HS-27A (cell line): ENCODE measurements around the gene EEF1E1.
"Not testable (repeated sequence)": the region's sequence is repeated elsewhere in the genome, so short reads cannot be mapped to it uniquely, and the experiment has no call there.

Experiments used
- DNase-seq: peaks from one replicate; pipeline ENCODE4 v3.0.0-alpha.2; 2012; ENCODE audit warnings: low read depth, missing footprints

The EEF1E1 gene

DNA sequence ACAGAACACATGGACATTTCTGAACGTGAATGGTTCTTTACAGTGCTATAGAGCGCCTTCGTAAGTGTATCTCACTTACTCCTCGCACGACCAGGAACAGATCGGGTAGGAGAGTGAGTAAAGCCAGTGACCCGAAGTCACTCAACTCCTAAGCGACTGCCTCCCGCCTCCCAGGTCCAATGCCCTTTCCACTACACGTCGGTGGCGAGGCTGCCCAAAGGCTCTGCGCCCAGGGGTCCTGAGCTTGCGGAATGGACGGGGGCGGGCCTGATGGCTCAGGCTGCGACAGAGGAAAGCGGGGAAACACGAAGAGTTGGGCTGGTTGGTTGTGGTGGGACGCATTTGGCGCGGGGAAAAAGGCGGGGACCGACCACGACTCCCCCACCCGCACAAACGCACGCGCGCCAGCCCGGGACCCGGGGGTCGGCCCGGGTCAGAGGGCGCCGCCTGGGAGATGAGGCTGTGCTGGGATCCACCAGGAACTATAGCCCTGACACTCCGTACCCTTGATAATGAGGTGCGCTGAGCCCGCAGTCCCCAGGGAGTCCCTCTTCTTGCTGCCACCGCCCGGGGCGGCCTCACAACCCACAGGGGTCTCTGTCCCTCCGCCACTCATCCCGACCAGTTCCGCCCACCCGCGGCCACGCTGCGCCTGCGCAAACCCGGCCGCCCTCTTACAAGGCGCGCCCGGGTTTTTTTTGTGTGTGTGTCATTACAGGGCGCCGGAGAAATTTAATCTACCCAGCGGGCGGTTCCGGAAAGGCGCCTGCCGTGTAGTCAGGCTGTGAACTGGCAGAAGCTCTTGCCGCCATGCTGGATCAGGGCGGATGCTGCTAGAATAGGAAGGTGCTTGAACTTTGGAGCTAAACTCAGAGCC is 38.3 kb downstream of the EEF1E1 start, which contains the start of gene BLOC1S5:
Gene BLOC1S5 (minus strand): TSS at position 629 of the 877 bp plus-strand sequence. CDS start 13 bp downstream, at position 616.
- DNase-seq, result peak; percentile 68

DNA sequence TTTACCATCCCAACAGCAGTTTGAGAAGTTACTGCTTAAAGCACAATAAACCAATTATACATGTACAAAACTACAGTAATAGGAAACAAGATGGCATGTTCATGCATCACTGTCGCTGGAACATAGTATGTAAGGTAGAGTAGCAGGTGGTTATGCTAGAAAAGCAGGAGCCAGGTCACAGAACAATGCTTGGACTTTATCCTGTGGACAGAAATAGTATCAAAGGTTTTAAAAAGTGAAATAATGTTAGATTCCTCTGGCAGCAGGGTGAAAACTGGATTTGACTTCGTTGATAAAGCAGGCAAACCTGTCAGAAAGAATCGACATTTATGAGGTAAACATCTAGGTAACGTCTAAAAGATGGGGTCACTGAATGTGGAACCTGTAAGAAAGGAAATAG is 40.6 kb downstream of the EEF1E1 start:
- no peak for DNase-seq

DNA sequence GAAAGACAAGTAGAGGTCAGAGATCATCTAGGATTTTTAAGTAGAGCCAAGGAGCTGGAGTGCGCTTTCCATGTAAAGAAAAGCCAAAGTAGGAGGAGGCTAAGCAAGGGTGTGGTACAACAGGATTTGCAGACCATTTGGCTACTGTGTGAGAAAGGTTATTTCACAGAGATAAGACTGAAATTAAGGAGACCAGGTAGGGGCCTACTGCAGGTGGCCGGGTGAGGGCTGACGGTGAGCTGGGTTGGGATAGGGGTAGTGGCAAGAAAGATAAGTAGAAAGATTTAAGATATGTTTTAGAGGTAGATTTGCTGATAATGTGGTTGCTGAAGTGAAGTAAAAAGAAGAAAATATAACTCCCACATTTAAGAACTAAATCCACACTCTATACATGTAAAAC is 42.0 kb downstream of the EEF1E1 start:
- no peak for DNase-seq

DNA sequence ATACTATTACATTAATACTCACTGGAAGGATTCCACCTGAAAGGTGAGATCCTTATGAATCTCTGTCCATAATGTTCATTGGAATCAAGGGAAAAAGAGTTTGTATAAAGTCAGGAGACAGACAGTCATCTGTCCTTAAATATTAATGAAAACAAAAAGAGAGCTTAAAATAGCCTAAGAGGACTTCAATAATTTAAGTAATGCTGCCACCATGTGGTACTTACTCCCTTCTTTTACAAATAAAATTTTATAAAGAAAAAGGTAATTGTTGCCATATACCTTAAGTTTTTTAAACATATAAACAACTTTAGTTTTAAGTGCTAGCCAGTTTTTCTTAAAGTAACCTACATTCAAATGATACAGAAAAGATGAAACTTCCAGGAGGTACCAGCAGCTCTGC is 43.2 kb downstream of the EEF1E1 start:
- no peak for DNase-seq

DNA sequence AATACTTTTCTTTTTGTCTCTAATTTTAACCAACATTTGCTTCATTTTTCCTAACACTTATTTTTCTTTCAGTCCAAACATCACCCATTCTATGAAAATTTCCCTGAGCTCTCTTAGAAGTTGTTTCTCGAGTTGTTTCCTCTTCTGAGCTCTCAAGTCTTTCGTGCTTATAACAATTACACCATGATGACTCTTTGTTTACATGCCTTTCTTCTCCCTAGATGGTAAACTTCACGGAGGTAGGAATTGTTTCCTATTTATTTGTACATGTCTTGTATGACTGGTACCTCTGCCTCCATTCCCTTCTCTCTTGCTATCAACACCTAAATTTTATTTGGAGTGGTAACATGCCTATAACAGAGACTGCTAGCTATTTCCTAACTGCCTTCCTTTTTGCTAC is 44.6 kb downstream of the EEF1E1 start:
- no peak for DNase-seq

DNA sequence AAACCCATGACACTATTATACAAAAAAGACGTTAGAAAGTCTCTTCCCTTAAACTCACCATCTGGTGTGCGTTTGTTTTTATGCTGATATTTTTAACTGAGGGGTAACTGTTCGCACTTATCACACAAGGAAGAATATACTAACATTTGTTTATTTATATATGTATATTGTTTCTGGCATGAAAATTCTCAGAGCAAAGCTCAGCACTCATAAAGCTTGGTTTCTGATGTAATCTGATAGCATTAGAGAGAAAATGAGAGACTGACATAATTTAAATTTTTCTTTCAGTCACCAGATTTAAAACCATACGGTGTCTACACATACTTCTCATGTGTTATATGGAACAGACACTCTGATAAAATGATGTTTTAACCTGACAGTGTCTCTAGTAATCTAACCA is 45.1 kb downstream of the EEF1E1 start:
- no peak for DNase-seq

DNA sequence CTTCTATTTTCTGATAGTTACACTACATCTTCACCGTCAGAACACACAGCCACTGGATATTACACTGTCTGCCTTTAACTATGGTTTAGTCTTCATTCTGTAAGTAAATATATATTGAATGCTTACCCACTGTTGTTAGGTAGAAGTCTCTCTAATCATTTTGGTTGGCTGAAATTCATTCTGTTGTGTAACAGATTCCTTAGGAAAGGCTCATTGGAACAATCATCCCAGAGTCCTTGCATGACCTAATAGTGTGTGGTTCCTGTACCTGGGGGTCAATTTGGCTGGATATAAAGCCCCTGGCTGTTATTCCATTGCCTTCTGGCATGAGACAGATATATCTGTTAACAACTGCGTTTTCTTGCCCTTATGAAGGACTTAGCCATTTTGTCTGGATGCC is 48.1 kb downstream of the EEF1E1 start:
- no peak for DNase-seq

DNA sequence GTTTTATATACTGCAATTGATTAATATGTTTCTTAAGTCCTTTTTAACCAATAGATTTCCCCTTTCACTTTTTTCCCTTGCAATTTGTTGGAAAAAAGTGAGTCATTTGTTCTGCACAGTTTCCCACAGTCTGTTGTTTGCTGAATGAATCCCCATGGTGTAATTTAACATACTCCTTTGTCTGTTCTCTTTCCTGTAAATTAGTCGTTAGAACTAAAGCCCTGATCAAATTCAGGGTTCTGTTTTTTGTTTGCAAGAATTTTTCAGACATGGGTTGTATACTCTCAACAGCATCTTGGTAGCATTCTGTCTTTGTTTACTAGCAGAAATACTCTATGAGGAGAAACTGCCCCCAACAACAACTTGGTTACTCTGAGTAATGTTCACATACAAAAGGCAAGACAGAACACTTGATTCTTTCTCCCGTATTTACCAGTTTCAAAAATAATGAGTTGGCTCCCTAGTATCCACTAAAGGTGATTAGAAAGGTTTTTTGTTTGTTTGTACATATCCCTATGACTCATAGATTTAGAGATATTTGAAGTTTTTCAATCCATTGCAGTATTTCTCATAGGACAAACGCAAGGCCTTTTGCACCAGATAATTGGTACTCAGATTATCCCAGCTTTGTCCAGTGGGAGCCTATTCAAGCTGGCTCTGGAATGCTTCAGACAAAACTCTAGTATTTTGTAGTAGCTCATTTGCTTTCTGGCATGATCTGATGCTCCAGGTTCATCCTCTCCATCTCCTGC is 54.6 kb downstream of the EEF1E1 start:
- DNase-seq, result no peak

DNA sequence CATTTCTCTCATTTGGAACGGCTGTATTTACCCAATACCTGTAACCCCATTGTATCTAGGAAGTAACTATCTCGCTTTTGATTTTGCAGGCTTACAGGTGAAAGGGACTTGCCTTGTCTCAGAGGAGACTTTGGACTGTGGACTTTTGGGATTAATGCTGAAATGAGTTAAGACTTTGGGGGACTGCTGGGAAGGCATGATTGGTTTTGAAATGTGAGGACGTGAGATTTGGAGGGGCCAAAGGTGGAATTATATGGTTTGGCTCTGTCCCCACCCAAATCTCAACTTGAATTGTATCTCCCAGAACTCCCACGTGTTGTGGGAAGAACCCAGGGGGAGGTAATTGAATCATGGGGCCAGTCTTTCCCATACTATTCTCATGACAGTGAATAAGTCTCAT is 56.6 kb downstream of the EEF1E1 start:
- not testable (repeated sequence) for DNase-seq

DNA sequence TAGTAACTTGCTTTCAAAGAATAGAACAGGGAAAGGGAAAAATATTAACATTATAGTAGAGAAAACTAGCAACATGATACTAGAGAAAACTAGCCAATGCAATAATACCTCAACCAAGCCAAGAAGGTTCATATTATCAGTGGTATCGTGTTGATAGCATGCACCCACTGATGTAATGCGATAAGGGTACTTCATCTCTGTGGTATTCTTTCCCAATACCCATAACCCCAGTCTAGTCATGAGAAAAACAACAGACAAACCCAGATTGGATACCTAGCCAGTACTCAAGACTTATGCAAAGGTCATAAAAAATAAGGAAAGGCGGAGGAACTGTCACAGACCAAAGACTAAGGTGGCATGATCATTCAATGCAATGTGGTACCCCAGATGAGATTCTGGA is 59.1 kb downstream of the EEF1E1 start:
- DNase-seq, result no peak

DNA sequence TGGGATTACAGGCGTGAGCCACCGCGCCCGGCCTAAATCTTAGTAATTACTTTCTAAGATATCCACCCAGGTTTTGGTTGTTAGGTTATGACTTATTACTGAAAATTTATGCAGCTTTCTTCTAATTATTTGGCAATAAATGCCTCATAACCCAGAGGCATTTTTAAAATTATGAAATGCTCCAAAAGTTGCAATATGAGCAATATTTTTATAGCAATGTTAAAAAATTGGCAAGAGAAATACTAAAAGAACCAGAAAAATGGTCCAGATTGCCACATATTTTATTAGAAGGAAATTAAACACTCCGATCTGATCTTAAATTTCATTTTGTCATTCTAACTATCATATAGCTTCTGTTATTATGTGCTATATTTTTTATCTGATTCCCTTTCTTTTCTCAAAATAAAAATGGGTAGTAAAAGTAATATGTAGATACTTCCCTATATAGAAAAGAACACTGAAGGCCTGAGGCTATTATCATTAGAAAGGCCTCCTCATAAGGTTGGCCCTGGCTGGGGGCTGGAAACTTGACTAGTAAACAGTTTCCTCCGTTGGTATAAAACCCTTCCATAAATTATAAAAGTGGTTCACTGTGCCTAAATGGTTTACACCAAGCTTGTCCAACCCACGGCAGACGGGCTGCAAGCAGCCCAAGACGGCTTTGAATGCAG is 60.3 kb downstream of the EEF1E1 start:
- DNase-seq, result no peak

DNA sequence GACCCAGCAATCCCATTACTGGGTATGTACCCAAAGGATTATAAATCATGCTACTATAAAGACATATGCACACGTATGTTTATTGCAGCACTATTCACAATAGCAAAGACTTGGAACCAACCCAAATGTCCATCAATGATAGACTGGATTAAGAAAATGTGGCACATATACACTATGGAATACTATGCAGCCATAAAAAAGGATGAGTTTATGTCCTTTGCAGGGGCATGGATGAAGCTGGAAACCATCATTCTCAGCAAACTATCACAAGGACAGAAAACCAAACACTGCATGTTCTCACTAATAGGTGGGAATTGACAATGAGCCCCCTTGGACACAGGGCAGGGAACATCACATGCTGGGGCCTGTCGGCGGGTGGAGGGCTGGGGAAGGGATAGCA is 68.2 kb downstream of the EEF1E1 start:
- not testable (repeated sequence) for DNase-seq

DNA sequence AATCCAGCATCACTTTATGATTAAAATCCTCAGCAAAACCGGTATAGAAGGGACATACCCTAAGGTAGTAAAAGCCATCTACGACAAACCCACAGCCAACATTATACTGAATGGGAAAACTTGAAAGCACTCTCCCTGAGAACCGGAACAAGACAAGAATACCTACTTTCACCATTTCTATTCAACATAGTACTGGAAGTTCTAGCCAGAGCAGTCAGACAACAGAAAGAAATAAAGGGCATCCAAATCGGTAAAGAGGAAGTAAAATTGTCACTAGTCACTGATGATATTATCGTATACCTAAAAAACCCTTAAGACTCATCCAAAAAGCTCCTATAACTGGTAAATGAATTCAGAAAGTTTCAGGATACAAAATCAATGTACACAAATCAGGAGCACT is 71.4 kb downstream of the EEF1E1 start:
- DNase-seq, result no peak
